ENCODE measurements around the gene TEAD1.

TEAD1 gene

GRCh38 chr11:12944889-12945288 is 270.7 kb downstream of the TEAD1 start:
- DNase-seq (ENCODE audit: low read depth) = no peak

GRCh38 chr11:12949453-12949852 is 275.2 kb downstream of the TEAD1 start:
- no peak for DNase-seq (ENCODE audit: low read depth)

GRCh38 chr11:12950670-12951069 is 276.4 kb downstream of the TEAD1 start:
- DNase-seq (ENCODE audit: low read depth) = no peak

- DNase-seq (ENCODE audit: low read depth) = no peak
Measured at GRCh38 chr11:12951376-12951775, 277.2 kb downstream of the TEAD1 start.

GRCh38 chr11:12952094-12952493 is 277.9 kb downstream of the TEAD1 start:
- no peak for DNase-seq (ENCODE audit: low read depth)

- no peak for DNase-seq (ENCODE audit: low read depth)
Measured at GRCh38 chr11:12958986-12959385, 284.8 kb downstream of the TEAD1 start.

DNA sequence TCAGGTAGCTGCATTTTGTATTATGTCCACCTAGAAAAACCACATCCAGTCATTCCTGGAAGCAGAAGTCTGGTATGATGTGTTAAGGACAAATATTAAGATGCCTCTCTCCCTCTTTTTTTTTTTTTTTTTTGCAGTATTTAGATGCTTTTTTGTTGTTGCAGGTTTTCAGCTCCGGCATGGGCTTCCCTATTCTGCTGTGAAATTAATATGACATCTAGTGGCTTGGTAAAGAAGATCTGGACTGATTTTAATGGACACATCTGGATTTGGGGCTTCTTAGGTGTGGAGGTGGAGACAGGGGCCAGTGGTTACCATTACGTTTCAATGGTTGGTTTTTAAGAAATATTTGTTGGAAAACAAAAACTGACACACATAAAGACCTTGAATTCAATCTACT is 287.4 kb downstream of the TEAD1 start:
- DNase-seq (ENCODE audit: low read depth) = no peak

DNA sequence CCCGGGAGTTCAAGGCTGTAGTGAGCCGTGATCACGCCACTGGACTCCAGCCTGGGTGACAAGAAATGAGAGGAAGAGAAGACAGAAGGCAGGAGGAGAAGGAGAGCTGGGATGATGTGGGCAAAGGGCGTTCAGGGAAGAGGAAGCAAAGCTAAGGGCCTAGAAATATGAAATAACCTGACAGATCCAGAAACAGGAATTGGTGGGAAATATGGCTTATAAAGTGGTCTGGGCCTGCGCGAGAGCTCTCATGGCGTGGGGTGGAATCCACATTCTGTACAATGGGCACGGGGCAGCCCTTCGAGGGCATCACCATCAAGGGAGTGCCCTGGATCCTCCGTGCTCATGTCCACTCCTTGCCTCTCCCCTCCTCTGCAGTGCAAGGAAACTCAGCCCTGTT is 288.1 kb downstream of the TEAD1 start:
- DNase-seq (ENCODE audit: low read depth) = no peak

DNA sequence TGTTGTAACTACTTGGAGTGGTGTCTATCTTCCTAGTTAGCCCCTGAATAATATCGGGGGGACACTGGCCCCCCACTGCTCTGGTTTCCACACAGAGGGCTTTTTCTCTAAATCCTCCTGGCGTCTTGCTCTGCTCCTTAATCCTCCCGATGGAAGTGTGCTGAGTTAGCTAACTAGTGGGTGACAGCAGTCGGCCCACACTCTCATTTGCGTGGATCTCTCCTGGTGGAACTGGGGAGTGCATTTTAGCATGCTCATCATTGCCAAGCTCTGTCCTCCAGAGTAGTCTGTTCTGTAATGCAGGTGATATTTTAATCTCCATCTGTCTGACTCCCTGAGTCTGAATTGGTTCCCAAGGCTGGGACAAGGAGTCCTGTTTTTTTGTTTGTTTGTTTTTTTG is 288.8 kb downstream of the TEAD1 start:
- DNase-seq (ENCODE audit: low read depth) = no peak

- DNase-seq (ENCODE audit: low read depth) = peak; percentile 22
Measured at GRCh38 chr11:12963792-12964536, 289.7 kb downstream of the TEAD1 start.

DNA sequence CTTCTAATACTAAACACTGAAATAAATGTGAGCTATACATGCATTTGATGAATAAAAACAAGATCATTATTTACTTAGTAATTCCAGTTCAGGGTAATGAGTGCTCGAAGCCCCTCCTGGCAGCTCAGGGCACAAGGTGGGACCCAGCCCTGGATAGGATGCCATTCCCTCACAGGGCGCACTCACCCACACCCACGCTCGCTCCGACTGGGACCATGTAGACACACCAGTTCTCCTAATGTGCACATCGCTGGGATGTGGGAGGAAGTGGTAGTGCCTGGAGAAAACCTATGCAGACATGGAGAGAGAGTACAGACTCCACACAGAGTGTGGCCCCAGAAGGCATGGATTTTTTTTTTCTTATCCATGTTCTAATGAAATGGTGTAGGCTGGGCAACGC is 290.4 kb downstream of the TEAD1 start:
- no peak for DNase-seq (ENCODE audit: low read depth)

GRCh38 chr11:12966002-12966401 is 291.8 kb downstream of the TEAD1 start:
- no peak for DNase-seq (ENCODE audit: low read depth)

DNA sequence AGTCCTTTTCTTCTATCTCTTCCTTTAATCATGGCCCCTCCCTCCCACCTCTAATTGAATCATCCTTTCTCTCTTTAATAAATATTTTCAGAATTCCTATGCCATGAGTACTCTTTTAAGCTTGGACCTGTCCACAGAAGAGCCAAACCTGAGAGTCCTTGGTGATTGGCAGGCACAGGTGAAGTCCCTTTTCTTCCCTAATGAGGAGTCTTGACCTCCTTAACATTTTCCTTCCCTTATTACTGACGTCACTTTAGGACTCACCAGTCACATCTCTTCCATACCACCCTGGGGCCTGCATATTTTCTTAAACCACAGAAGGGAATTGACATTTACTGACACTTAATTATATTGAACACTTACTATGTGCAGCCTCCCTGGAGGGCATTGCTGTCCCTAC is 293.9 kb downstream of the TEAD1 start:
- DNase-seq (ENCODE audit: low read depth) = no peak

- no peak for DNase-seq (ENCODE audit: low read depth)
Measured at GRCh38 chr11:12968826-12969225, 294.6 kb downstream of the TEAD1 start.

GRCh38 chr11:12971955-12972354 is 297.7 kb downstream of the TEAD1 start:
- DNase-seq (ENCODE audit: low read depth) = no peak

- DNase-seq (ENCODE audit: low read depth) = no peak
Measured at GRCh38 chr11:12973528-12974181, 299.4 kb downstream of the TEAD1 start.

DNA sequence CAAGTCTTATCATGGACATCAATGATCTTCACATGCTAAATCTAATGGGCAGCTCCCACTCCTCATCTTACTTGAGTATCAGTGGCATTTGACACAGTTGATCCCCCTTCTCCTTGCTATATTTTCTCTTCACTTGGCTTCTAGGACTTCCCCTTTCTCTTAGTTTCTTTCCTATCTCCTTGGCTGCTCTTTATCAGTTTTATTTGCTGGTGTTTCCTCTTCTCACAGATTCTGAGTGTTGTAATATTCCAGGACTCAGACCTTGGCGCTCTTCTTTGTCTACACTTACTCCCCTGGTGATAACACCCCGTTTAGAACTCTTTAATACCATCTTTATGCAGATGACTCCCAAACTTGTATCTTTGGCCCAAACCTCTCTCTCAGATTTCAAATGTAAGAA is 301.0 kb downstream of the TEAD1 start:
- DNase-seq (ENCODE audit: low read depth) = no peak

- no peak for DNase-seq (ENCODE audit: low read depth)
Measured at GRCh38 chr11:12979928-12980689, 305.9 kb downstream of the TEAD1 start.

- DNase-seq (ENCODE audit: low read depth) = no peak
Measured at GRCh38 chr11:12981676-12982522, 307.7 kb downstream of the TEAD1 start.

DNA sequence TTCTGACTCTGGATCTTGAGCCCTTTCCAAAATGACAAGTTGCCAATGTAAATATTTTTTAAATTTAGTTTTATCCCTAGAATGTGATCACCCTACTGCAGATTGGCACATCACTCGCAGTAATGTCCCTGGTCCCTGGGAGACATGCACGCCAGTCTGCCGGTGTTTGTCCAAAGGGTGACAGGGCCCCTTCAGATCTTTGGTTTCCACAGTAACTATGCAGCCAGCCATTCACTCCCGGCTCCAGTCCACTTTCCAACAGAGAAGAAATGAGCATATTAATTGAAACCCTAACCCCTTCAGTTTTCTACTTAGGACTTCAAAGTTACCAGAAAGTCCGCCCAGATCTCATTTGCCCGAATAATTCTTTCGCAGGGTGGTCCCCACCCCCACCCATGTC is 309.1 kb downstream of the TEAD1 start:
- no peak for DNase-seq (ENCODE audit: low read depth)

DNA sequence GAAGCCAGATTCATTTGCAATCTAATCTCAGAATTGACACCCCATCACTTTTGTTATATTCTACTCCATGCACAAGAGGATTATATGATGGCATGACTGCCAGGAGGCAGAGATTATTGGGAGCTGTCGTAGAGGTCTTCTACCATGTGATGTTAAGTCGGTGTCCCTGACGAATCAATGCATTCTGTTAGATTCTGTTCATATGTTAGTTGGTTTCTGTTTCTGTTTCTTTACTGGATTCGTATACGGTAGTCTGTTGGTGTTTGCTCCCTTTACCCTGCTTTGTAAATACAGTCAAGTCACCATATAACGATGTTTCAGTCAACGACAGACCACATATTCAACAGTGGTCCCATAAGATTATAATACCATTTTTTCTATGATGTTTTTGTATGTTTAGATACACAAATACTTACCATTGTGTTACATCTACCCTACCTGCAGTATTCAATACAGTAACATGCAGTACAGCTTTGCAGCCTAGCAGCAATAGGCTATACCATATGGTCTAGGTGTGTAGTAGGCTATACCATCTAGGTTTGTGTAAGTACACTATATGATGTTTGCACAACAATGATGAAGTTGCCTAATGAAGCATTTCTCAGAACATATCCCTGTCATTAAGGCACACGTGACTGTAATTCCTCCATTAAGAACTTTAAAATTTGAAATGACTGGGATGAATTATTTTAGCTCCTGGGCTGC is 312.1 kb downstream of the TEAD1 start:
- DNase-seq (ENCODE audit: low read depth) = no peak
